Epithelial cell of prostate (primary cell): ENCODE data around the gene CBARP.

Source experiments
- DNase-seq: peaks from one replicate; pipeline ENCODE4 v3.0.0-alpha.2; 2011; ENCODE audit warnings: low read depth, low spot score
- H3K27ac ChIP-seq: fragments of 450-650 bp; 2 replicates; pipeline ENCODE4 v1.5.1; 2017; ENCODE audit warnings: mild to moderate bottlenecking

CBARP gene

GRCh38 chr19:1182068-1182467 is 55.7 kb downstream of the CBARP start:
- no peak for DNase-seq
- H3K27ac ChIP-seq = peak overlapping the region; percentile 97

GRCh38 chr19:1181606-1182005 is 56.2 kb downstream of the CBARP start:
- DNase-seq = no peak
- H3K27ac ChIP-seq = peak overlapping the region; percentile 97
